ENCODE data around the gene GSTT2.
"Not testable (repeated sequence)": the region's sequence is repeated elsewhere in the genome, so short reads cannot be mapped to it uniquely, and the experiment has no call there.

DNA sequence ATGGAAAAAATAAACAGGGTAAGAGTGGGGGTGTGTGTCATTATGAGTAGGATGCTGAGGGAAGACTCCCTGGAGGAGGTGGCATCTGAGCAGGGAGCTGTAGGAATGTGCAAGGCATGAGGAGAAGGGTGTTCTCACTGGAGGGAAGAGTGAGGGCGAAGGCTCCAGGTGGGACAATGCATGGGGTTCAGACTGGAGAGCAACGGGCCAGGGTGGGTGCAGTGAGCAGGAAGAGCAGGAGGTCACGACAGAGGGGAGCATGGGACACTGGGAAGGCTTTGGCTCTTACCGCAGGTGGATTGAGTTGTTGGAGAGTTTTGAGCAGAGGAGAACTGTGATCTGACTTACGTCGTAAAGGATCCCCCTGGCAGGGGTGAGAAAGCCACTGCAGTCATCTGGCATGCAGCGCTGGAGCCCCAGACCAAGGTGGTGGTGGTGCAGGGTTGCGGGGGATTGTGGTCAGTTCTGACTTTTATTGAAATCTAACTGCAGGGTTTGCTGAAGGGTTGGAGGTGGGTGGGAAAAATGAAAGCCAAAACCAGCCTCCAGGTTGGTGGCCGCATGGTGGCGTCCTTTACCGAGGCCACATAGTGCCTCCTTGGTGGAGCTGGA is 27.0 kb upstream of the GSTT2 start:
- not testable (repeated sequence) for TF ChIP-seq POLR2AphosphoS5 (IDR thresholded peaks at IDR 0.05; ENCODE audit: insufficient read depth, low read depth, low read length); EZH2 (IDR thresholded peaks at IDR 0.05; ENCODE audit: borderline replicate concordance, low read depth, low read length, severe bottlenecking); POLR2A (IDR thresholded peaks at IDR 0.05; ENCODE audit: low read depth, low read length); MYC (IDR thresholded peaks at IDR 0.05; ENCODE audit: low read depth, low read length); FOS (IDR thresholded peaks at IDR 0.05; ENCODE audit: borderline replicate concordance, insufficient read depth, low read length); JUN (IDR thresholded peaks at IDR 0.05; ENCODE audit: borderline replicate concordance, insufficient read depth, insufficient read length, low read depth); GATA2 (IDR thresholded peaks at IDR 0.05; ENCODE audit: insufficient read depth, insufficient read length, low read depth, low read length)
- TF ChIP-seq, protein P1, sequence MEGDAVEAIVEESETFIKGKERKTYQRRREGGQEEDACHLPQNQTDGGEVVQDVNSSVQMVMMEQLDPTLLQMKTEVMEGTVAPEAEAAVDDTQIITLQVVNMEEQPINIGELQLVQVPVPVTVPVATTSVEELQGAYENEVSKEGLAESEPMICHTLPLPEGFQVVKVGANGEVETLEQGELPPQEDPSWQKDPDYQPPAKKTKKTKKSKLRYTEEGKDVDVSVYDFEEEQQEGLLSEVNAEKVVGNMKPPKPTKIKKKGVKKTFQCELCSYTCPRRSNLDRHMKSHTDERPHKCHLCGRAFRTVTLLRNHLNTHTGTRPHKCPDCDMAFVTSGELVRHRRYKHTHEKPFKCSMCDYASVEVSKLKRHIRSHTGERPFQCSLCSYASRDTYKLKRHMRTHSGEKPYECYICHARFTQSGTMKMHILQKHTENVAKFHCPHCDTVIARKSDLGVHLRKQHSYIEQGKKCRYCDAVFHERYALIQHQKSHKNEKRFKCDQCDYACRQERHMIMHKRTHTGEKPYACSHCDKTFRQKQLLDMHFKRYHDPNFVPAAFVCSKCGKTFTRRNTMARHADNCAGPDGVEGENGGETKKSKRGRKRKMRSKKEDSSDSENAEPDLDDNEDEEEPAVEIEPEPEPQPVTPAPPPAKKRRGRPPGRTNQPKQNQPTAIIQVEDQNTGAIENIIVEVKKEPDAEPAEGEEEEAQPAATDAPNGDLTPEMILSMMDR (IDR thresholded peaks at IDR 0.05; ENCODE audit: extremely low read depth in 1 of 2, insufficient read depth in 1 of 2, low read depth in 1 of 2, low read length in 2 of 2): not testable (repeated sequence)
- TF ChIP-seq, protein P2, sequence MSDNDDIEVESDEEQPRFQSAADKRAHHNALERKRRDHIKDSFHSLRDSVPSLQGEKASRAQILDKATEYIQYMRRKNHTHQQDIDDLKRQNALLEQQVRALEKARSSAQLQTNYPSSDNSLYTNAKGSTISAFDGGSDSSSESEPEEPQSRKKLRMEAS (IDR thresholded peaks at IDR 0.05; ENCODE audit: insufficient read depth, insufficient read length): not testable (repeated sequence)

Measured in endothelial cell of umbilical vein (primary cell).